Measurements from ENCODE around the gene TAF11L8.
"Not testable (repeated sequence)": the region's sequence is repeated elsewhere in the genome, so short reads cannot be mapped to it uniquely, and the experiment has no call there.

TAF11L8 gene

GRCh38 chr5:17590860-17591259, at the start of gene TAF11L8:
Gene TAF11L8 (minus strand): TSS chr5:17590960.
- DNase-seq (ENCODE audit: low read depth) = not testable (repeated sequence)

- DNase-seq (ENCODE audit: low read depth) = no peak
Observed at GRCh38 chr5:17634160-17634559, 43.4 kb upstream of the TAF11L8 start, which contains the start of gene TAF11L14. Gene TAF11L14 (plus strand): TSS chr5:17634460.

- DNase-seq (ENCODE audit: low read depth) = not testable (repeated sequence)
Observed at GRCh38 chr5:17631788-17632187, 41.0 kb upstream of the TAF11L8 start, which contains the start of gene TAF11L13. Gene TAF11L13 (plus strand): TSS chr5:17632088.

- no peak for DNase-seq (ENCODE audit: low read depth)
Observed at GRCh38 chr5:17625686-17626085, 34.9 kb upstream of the TAF11L8 start.

GRCh38 chr5:17620627-17621026, 29.9 kb upstream of the TAF11L8 start:
- no peak for DNase-seq (ENCODE audit: low read depth)

GRCh38 chr5:17619354-17619753, 28.6 kb upstream of the TAF11L8 start:
- DNase-seq (ENCODE audit: low read depth) = no peak

GRCh38 chr5:17614872-17615605, 24.3 kb upstream of the TAF11L8 start:
- DNase-seq (ENCODE audit: low read depth) = no peak

GRCh38 chr5:17610092-17610491, 19.3 kb upstream of the TAF11L8 start, which contains the start of gene TAF11L12:
Gene TAF11L12 (plus strand): TSS chr5:17610392.
- not testable (repeated sequence) for DNase-seq (ENCODE audit: low read depth)

- DNase-seq (ENCODE audit: low read depth) = not testable (repeated sequence)
Observed at GRCh38 chr5:17607461-17607860, 16.7 kb upstream of the TAF11L8 start.

- DNase-seq (ENCODE audit: low read depth) = no peak
Observed at GRCh38 chr5:17604951-17605350, 14.2 kb upstream of the TAF11L8 start.

- DNase-seq (ENCODE audit: low read depth) = not testable (repeated sequence)
Observed at GRCh38 chr5:17603880-17604279, 13.1 kb upstream of the TAF11L8 start, which contains the start of gene TAF11L11. Gene TAF11L11 (plus strand): TSS chr5:17604183.

- not testable (repeated sequence) for DNase-seq (ENCODE audit: low read depth)
Observed at GRCh38 chr5:17597728-17598127, 7.0 kb upstream of the TAF11L8 start, which contains the start of gene TAF11L10. Gene TAF11L10 (minus strand): TSS chr5:17597828.

GRCh38 chr5:17594255-17594654, 3.5 kb upstream of the TAF11L8 start, which contains the start of gene TAF11L9:
Gene TAF11L9 (minus strand): TSS chr5:17594394.
- DNase-seq (ENCODE audit: low read depth) = not testable (repeated sequence)

- not testable (repeated sequence) for DNase-seq (ENCODE audit: low read depth)
Observed at GRCh38 chr5:17585658-17586057, 5.1 kb downstream of the TAF11L8 start, which contains the start of gene TAF11L7. Gene TAF11L7 (minus strand): TSS chr5:17585758.
